Right lung (tissue), 5 donors: ENCODE measurements around the gene MARCKSL1. TPM values are rescaled to one million over a fixed set of nuclear protein-coding genes. Genes with fewer than 3 reads are reported as not detected.
A peak's percentile ranks its signal among the peaks of the same experiment; 100 is the strongest.
"Not testable (repeated sequence)": the region's sequence is repeated elsewhere in the genome, so short reads cannot be mapped to it uniquely, and the experiment has no call there.

Experiments used
- DNase-seq, 2 donors: peaks; one replicate each; pipeline ENCODE4 v3.0.0-alpha.2; 2013
- polyA plus RNA-seq, 5 donors: library from polyadenylated mRNA; unstranded; fragments of 120-200 nt; gene quantifications; one replicate each; pipeline versions ENCODE4 v1.2.1 to v1.2.3, GENCODE V29; 2013; ENCODE audit warnings: inconsistent platforms in 1 of 5, low replicate concordance in 1 of 5; ENCODE audit not compliant: insufficient read length in 5 of 5, insufficient read depth in 1 of 5

Gene MARCKSL1
- polyA plus RNA-seq, 5 donors = 354 to 502 (median 411) TPM

GRCh38 chr1:32291708-32292538 lies 44.1 kb downstream of the MARCKSL1 start, which contains the start of gene HDAC1:
TSS of gene HDAC1 (plus strand) at chr1:32292083. CDS start at chr1:32292170, 87 bp downstream.
- peak; percentile 94 for DNase-seq

- DNase-seq = no peak
These were observed 44.8 kb downstream of the MARCKSL1 start for GRCh38 chr1:32291145-32291707.

GRCh38 chr1:32289256-32289655 lies 46.8 kb downstream of the MARCKSL1 start:
- DNase-seq = no peak

- DNase-seq = no peak
These were observed 49.3 kb downstream of the MARCKSL1 start for GRCh38 chr1:32286763-32287162.

GRCh38 chr1:32285658-32286057 lies 50.4 kb downstream of the MARCKSL1 start:
- no peak for DNase-seq

GRCh38 chr1:32284777-32285176 lies 51.3 kb downstream of the MARCKSL1 start:
- not testable (repeated sequence) for DNase-seq

Other genes with a start within 250 kb of the MARCKSL1 start
- 10 to 100 TPM; 28.0 to 39.1 (median 35.5) TPM for gene KPNA6, start 228.2 kb downstream of the MARCKSL1 start, polyA plus RNA-seq
- 10 to 100 TPM; 35.6 to 49.1 (median 42.6) TPM for gene TXLNA, start 156.6 kb downstream of the MARCKSL1 start, polyA plus RNA-seq
- 10 to 100 TPM; 22.0 to 34.4 (median 25.1) TPM for gene CCDC28B, start 135.6 kb downstream of the MARCKSL1 start, polyA plus RNA-seq
- gene IQCC, start 130.6 kb downstream of the MARCKSL1 start, polyA plus RNA-seq = 1 to 10 TPM; 7.2 to 8.7 (median 7.8) TPM
- 1 to 10 TPM; 1.6 to 3.4 (median 2.7) TPM for gene DCDC2B, start 127.1 kb downstream of the MARCKSL1 start, polyA plus RNA-seq
- 10 to 100 TPM; 19.2 to 24.1 (median 23.0) TPM for gene TMEM234, start 113.9 kb downstream of the MARCKSL1 start, polyA plus RNA-seq
- 100 to 1,000 TPM; 164 to 195 (median 171) TPM for gene EIF3I, start 113.8 kb downstream of the MARCKSL1 start, polyA plus RNA-seq
- gene FAM167B, start 89.0 kb downstream of the MARCKSL1 start, polyA plus RNA-seq = 1 to 10 TPM; 4.1 to 7.2 (median 4.4) TPM
- gene LCK, start 85.0 kb downstream of the MARCKSL1 start, polyA plus RNA-seq = 1 to 10 TPM in 4 of 5 donors, under 1 TPM in 1; 0.68 to 2.0 (median 1.6) TPM
- gene HDAC1, start 44.1 kb downstream of the MARCKSL1 start, polyA plus RNA-seq = 100 to 1,000 TPM; 154 to 182 (median 168) TPM
- gene FAM229A, start 26.3 kb upstream of the MARCKSL1 start, polyA plus RNA-seq = 10 to 100 TPM in 1 of 5 donors, 1 to 10 TPM in 4; 4.9 to 14.0 (median 7.2) TPM
- gene TSSK3, start 26.3 kb upstream of the MARCKSL1 start, polyA plus RNA-seq = 1 to 10 TPM; 3.7 to 6.4 (median 4.8) TPM
- gene BSDC1, start 58.2 kb upstream of the MARCKSL1 start, polyA plus RNA-seq = 10 to 100 TPM; 52.1 to 61.2 (median 57.2) TPM
- 1 to 10 TPM in 4 of 5 donors, under 1 TPM in 1; 0.92 to 2.0 (median 1.4) TPM for gene ZBTB8B, start 128.8 kb upstream of the MARCKSL1 start, polyA plus RNA-seq
- gene ZBTB8A, start 203.2 kb upstream of the MARCKSL1 start, polyA plus RNA-seq = 10 to 100 TPM in 4 of 5 donors, 1 to 10 TPM in 1; 9.2 to 18.1 (median 13.3) TPM